Measurements from ENCODE around the gene SACS.
"Not testable (repeated sequence)": the region's sequence is repeated elsewhere in the genome, so short reads cannot be mapped to it uniquely, and the experiment has no call there.

SACS gene

GRCh38 chr13:23357349-23357748, 76.2 kb downstream of the SACS start:
- DNase-seq (ENCODE audit: low read depth, low spot score): no peak

- DNase-seq (ENCODE audit: low read depth, low spot score): no peak
Measured at GRCh38 chr13:23356368-23356767, 77.1 kb downstream of the SACS start.

GRCh38 chr13:23354520-23354919, 79.0 kb downstream of the SACS start:
- no peak for DNase-seq (ENCODE audit: low read depth, low spot score)

GRCh38 chr13:23352161-23352560, 81.3 kb downstream of the SACS start:
- DNase-seq (ENCODE audit: low read depth, low spot score): no peak

- DNase-seq (ENCODE audit: low read depth, low spot score): no peak
Measured at GRCh38 chr13:23350009-23350408, 83.5 kb downstream of the SACS start.

GRCh38 chr13:23349161-23349897, 84.2 kb downstream of the SACS start:
- DNase-seq (ENCODE audit: low read depth, low spot score): no peak

GRCh38 chr13:23348262-23349127, 85.0 kb downstream of the SACS start:
- no peak for DNase-seq (ENCODE audit: low read depth, low spot score)

GRCh38 chr13:23347601-23348000, 85.9 kb downstream of the SACS start:
- DNase-seq (ENCODE audit: low read depth, low spot score): no peak

GRCh38 chr13:23344931-23345595, 88.4 kb downstream of the SACS start:
- peak; percentile 20 for DNase-seq (ENCODE audit: low read depth, low spot score)

- DNase-seq (ENCODE audit: low read depth, low spot score): no peak
Measured at GRCh38 chr13:23339225-23339624, 94.3 kb downstream of the SACS start.

GRCh38 chr13:23330356-23330755, 103.1 kb downstream of the SACS start:
- peak; percentile 29 for DNase-seq (ENCODE audit: low read depth, low spot score)

- peak; percentile 8 for DNase-seq (ENCODE audit: low read depth, low spot score)
Measured at GRCh38 chr13:23325191-23325590, 108.3 kb downstream of the SACS start.

- peak; percentile 60 for DNase-seq (ENCODE audit: low read depth, low spot score)
Measured at GRCh38 chr13:23323946-23324709, 109.4 kb downstream of the SACS start.

- DNase-seq (ENCODE audit: low read depth, low spot score): no peak
Measured at GRCh38 chr13:23322353-23323336, 110.9 kb downstream of the SACS start.

GRCh38 chr13:23321535-23322241, 111.8 kb downstream of the SACS start:
- peak; percentile 95 for DNase-seq (ENCODE audit: low read depth, low spot score)

- DNase-seq (ENCODE audit: low read depth, low spot score): no peak
Measured at GRCh38 chr13:23320926-23321534, 112.5 kb downstream of the SACS start.

GRCh38 chr13:23319883-23320224, 113.6 kb downstream of the SACS start:
- no peak for DNase-seq (ENCODE audit: low read depth, low spot score)

GRCh38 chr13:23314837-23315236, 118.7 kb downstream of the SACS start:
- not testable (repeated sequence) for DNase-seq (ENCODE audit: low read depth, low spot score)

GRCh38 chr13:23292586-23292985, 140.9 kb downstream of the SACS start:
- no peak for DNase-seq (ENCODE audit: low read depth, low spot score)
